NCI-H82 treated with DMSO at 0.1 percent for 48 hours (cell line): ENCODE data around the gene RASSF1.
A peak's percentile ranks its signal among the peaks of the same experiment; 100 is the strongest.

Experiments used
- DNase-seq: peaks from one replicate; lab custom pipeline; 2025; ENCODE audit not compliant: unreplicated experiment; lab: John Stamatoyannopoulos, UW

Gene RASSF1

GRCh38 chr3:50302095-50303012 is 38.3 kb downstream of the RASSF1 start:
- no peak for DNase-seq

GRCh38 chr3:50300681-50301254 is 39.9 kb downstream of the RASSF1 start:
- DNase-seq, result no peak

GRCh38 chr3:50299929-50300680 is 40.5 kb downstream of the RASSF1 start:
- no peak for DNase-seq

GRCh38 chr3:50299638-50299928 is 41.1 kb downstream of the RASSF1 start:
- DNase-seq, result no peak

- peak; percentile 92 for DNase-seq
Observed at GRCh38 chr3:50298836-50299637, 41.6 kb downstream of the RASSF1 start, which contains the start of the genes HYAL3 and NAA80. TSS of gene HYAL3 (minus strand) at chr3:50299405. CDS start at chr3:50295602, 3,803 bp downstream. TSS of gene NAA80 (minus strand) at chr3:50299405. CDS start at chr3:50297463, 1,942 bp downstream.

GRCh38 chr3:50297896-50298725 is 42.5 kb downstream of the RASSF1 start:
- no peak for DNase-seq

- DNase-seq, result no peak
Observed at GRCh38 chr3:50297384-50297775, 43.3 kb downstream of the RASSF1 start.

- no peak for DNase-seq
Observed at GRCh38 chr3:50296721-50297383, 43.8 kb downstream of the RASSF1 start.

GRCh38 chr3:50295553-50296431 is 44.8 kb downstream of the RASSF1 start:
- no peak for DNase-seq

- no peak for DNase-seq
Observed at GRCh38 chr3:50294492-50295403, 45.9 kb downstream of the RASSF1 start.

GRCh38 chr3:50294089-50294488 is 46.5 kb downstream of the RASSF1 start:
- no peak for DNase-seq

- DNase-seq, result no peak
Observed at GRCh38 chr3:50293079-50293801, 47.4 kb downstream of the RASSF1 start.

GRCh38 chr3:50292159-50293078 is 48.2 kb downstream of the RASSF1 start, which contains the start of gene IFRD2:
TSS of gene IFRD2 (minus strand) at chr3:50292429. CDS start at chr3:50292274, 155 bp downstream.
- peak; percentile 90 for DNase-seq

- no peak for DNase-seq
Observed at GRCh38 chr3:50290161-50290641, 50.4 kb downstream of the RASSF1 start.

- no peak for DNase-seq
Observed at GRCh38 chr3:50289130-50289529, 51.5 kb downstream of the RASSF1 start.
